Transverse colon (tissue), 3 donors: ENCODE measurements around the gene NT5DC1.

Experiments
- CTCF ChIP-seq, 5 experiments: fragments of 200-600 bp in 3 of 5; fragments of 450-650 bp in 2 of 5; sonication (generic) in 3 of 5; IDR thresholded peaks; 1 replicate in 2 of 5; 2 replicates in 3 of 5; pipeline ENCODE4 v1.5.1; 2016 to 2017; ENCODE audit warnings: antibody characterized with exemption in 5 of 5, inconsistent platforms in 3 of 5, mild to moderate bottlenecking in 2 of 5, moderate library complexity in 1 of 5
- EP300 ChIP-seq: sonication (generic); formaldehyde crosslinking; IDR thresholded peaks from one replicate; pipeline ENCODE4 v1.6.1; 2017; ENCODE audit warnings: antibody characterized with exemption, low read depth
- POLR2A ChIP-seq: fragments of 450-650 bp; IDR thresholded peaks from one replicate; pipeline ENCODE4 v1.6.1; 2016; ENCODE audit warnings: antibody characterized with exemption, mild to moderate bottlenecking, moderate library complexity

GRCh38 chr6:116159782-116160524, 59.3 kb downstream of the NT5DC1 start:
- no peak for TF ChIP-seq POLR2A
- no peak for TF ChIP-seq CTCF (IDR thresholded peaks at IDR 0.05)
- TF ChIP-seq EP300, result no peak
